Loucy (cell line): ENCODE data around the gene MRPS9.

Experiments used
- EZH2phosphoT487 ChIP-seq: fragments of 200-600 bp; IDR thresholded peaks from 2 replicates; pipeline ENCODE4 v1.6.1; 2018; ENCODE audit warnings: antibody characterized with exemption, mild to moderate bottlenecking, moderate library complexity, borderline replicate concordance
- TF ChIP-seq, protein P1 (sequence below): fragments of 200-600 bp; sonication (generic); conservative IDR thresholded peaks from 2 replicates; pipeline ENCODE4 v1.5.1; 2014; ENCODE audit warnings: mild to moderate bottlenecking, antibody characterized with exemption, low read length

- TF ChIP-seq, protein P1, sequence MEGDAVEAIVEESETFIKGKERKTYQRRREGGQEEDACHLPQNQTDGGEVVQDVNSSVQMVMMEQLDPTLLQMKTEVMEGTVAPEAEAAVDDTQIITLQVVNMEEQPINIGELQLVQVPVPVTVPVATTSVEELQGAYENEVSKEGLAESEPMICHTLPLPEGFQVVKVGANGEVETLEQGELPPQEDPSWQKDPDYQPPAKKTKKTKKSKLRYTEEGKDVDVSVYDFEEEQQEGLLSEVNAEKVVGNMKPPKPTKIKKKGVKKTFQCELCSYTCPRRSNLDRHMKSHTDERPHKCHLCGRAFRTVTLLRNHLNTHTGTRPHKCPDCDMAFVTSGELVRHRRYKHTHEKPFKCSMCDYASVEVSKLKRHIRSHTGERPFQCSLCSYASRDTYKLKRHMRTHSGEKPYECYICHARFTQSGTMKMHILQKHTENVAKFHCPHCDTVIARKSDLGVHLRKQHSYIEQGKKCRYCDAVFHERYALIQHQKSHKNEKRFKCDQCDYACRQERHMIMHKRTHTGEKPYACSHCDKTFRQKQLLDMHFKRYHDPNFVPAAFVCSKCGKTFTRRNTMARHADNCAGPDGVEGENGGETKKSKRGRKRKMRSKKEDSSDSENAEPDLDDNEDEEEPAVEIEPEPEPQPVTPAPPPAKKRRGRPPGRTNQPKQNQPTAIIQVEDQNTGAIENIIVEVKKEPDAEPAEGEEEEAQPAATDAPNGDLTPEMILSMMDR, result no peak
- no peak for TF ChIP-seq EZH2phosphoT487
These were observed 72.5 kb downstream of the MRPS9 start for GRCh38 chr2:105110295-105110829.
